ENCODE measurements around the gene CTBP1.

DNA sequence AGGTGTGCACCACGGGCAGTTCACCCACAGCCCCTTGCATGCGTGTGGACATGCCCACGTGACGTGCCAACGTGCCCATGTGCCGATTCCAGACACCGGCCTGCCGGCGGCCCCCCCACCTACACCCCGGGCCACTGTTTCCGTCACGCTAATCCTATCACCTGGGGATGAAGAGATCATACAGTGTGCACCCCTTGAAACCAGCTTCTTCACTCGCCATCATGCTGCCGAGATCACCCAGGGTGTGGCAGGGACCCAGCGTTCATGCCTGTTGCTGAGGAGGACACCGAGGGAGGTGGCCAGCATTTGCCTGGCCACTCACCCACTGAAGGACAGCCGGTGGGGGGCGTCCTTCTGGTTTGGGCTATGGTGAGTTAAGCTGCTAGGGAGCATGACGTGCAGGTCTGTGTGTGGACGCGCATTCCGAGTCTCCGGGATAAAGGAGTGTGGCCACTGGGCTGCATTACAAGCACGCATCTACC is 14.1 kb downstream of the CTBP1 start:
- TF ChIP-seq, protein P1, sequence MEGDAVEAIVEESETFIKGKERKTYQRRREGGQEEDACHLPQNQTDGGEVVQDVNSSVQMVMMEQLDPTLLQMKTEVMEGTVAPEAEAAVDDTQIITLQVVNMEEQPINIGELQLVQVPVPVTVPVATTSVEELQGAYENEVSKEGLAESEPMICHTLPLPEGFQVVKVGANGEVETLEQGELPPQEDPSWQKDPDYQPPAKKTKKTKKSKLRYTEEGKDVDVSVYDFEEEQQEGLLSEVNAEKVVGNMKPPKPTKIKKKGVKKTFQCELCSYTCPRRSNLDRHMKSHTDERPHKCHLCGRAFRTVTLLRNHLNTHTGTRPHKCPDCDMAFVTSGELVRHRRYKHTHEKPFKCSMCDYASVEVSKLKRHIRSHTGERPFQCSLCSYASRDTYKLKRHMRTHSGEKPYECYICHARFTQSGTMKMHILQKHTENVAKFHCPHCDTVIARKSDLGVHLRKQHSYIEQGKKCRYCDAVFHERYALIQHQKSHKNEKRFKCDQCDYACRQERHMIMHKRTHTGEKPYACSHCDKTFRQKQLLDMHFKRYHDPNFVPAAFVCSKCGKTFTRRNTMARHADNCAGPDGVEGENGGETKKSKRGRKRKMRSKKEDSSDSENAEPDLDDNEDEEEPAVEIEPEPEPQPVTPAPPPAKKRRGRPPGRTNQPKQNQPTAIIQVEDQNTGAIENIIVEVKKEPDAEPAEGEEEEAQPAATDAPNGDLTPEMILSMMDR (IDR thresholded peaks at IDR 0.05), result no peak
- TF ChIP-seq EZH2phosphoT487 (IDR thresholded peaks at IDR 0.05), result no peak
- no peak for TF ChIP-seq EZH2 (IDR thresholded peaks at IDR 0.05)
